GM18519 (cell line): ENCODE results near the gene NLGN3.

ENCODE experiments used
- ATAC-seq: cut with Tn5 transposase; IDR thresholded peaks from one replicate; pipeline ENCODE4 v1.9.1; 2021; ENCODE audit warnings: mild to moderate bottlenecking, moderate library complexity; ENCODE audit not compliant: unreplicated experiment, low FRiP score

Gene NLGN3

DNA sequence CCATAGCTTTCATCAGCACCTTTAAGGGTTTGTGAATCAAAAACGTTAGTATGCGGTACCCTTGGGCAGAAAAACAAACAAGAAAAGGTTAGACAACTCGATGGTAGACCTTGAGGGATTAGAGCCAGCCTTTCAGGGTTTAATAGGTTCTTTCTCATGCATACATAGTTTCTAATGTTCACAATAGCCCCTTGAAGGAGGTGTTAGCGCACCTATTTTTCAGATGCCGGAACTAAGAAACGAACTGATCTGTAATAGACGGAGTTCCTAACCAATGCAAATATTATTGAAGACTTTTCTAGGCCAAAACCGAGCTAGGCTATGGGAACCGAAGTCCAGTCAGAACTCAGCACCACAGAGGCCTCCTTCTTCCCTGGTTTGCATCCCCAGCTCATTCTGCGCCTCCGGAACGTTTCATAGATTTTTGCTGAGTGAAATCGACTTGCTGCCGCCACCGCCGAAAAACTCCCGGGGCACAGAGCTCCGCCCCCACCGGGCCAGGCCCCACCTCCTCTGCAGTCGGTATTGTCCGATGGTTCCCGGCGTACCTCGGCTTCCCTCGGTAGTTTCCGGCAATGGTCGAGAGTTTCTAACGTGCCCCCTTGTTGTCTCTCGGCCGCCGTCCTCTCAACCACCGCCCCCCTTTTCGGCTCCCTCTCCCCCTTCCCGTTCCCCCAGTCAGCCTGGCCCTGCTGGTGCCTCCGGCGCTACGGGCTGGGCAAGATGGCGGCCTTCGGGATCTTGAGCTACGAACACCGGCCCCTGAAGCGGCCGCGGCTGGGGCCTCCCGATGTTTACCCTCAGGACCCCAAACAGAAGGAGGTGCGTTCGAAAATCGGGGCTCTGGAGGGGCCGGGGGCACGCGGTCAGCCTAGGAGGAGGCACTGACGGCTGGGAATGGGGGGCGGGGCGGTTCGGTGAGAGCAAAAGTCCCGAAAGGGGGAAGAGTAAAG is 26.3 kb upstream of the NLGN3 start, which contains the start of gene MED12:
MED12 (plus strand) TSS at position 565 of the 953 bp plus-strand sequence; CDS start at position 724, 159 bp downstream.
- ATAC-seq = peak; percentile 88

DNA sequence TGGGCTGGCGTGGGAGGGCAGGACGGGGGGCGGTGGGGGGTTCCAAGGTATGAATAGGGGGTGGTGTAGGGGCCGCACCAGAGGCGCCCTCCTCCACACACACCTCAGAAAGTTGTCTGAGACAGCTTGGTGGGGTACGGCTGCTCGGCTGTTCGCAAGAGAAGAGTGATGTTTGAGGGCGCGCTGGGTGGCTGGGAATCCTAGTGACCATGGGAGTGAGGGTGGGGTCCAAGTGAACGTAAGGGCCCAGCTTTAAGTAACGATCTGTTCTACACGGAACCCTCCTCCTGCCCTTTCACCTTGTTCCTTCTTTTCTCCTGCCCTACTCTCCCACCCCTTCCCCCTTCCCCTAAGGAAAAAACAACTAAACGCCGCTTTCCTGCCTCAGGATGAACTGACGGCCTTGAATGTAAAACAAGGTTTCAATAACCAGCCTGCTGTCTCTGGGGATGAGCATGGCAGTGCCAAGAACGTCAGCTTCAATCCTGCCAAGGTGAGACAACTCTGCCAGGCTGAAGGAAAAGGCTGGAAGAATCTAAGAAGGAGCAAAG is 25.6 kb upstream of the NLGN3 start:
- ATAC-seq = no peak

DNA sequence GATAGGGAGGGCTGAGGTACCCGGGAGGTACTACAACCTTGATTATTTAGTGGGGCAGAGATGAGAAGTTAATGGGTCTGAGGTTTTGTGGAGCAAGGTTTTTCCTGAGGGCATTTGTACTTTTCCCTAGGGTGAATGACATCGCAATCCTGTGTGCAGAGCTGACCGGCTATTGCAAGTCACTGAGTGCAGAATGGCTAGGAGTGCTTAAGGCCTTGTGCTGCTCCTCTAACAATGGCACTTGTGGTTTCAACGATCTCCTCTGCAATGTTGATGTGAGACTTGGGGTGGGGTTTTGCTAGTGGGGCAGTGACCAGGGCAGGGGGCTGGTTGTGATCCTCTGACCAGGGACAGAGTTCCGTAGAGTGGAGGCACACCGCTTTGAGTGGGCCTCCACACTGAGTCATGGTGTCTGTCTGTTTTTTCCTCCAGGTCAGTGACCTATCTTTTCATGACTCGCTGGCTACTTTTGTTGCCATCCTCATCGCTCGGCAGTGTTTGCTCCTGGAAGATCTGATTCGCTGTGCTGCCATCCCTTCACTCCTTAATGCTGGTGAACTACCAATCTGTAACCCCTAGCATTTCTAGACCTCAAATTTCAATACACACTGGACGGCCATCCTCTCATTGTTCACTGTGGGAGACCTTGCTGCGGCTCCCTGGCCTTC is 16.3 kb upstream of the NLGN3 start:
- no peak for ATAC-seq

DNA sequence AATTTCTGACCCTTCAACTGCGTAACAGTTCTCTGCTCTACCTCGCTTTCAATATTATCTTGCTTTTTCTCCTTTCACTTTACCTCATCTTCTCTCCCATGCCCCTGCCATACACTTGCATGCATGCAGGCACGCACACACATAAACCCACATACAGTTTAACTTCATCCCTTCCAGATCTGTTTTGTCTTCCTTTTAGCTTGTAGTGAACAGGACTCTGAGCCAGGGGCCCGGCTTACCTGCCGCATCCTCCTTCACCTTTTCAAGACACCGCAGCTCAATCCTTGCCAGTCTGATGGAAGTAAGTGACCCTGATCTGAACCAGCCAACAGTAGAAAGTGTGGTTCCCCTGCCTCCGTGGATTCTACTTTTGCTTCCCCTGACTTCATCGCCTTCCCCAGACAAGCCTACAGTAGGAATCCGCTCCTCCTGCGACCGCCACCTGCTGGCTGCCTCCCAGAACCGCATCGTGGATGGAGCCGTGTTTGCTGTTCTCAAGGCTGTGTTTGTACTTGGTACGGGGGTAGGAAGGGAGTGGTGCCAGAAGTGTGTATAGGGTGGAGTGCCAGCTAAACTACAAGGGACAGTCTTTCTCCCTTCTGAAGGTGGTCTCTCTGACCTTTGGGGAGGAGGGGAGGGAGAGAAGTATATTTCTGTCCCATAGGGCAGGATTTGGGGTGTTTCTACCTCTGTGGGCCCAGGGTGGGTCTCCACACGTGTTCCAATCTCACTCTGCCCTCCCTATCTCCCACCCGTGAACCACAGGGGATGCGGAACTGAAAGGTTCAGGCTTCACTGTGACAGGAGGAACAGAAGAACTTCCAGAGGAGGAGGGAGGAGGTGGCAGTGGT is 15.5 kb upstream of the NLGN3 start:
- no peak for ATAC-seq

DNA sequence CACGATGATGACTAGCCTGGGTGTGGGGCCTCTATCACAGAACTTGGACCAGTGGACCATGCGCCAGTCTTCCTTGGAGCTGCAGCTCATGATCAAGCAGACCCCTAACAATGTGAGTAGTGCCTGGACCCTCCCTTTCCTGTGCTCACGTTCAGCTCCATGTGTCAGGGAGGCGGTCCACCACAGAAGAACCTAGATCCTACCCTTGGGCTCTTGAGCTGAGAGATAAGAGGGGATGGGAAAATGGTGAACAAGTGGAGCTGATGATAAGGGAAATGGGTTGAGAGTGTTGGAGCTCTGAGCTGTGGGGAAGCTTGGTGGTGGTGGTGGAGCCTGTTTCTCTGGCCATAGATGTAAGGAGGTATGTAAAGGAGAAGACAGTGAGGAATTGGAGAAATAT is 13.1 kb upstream of the NLGN3 start:
- no peak for ATAC-seq

DNA sequence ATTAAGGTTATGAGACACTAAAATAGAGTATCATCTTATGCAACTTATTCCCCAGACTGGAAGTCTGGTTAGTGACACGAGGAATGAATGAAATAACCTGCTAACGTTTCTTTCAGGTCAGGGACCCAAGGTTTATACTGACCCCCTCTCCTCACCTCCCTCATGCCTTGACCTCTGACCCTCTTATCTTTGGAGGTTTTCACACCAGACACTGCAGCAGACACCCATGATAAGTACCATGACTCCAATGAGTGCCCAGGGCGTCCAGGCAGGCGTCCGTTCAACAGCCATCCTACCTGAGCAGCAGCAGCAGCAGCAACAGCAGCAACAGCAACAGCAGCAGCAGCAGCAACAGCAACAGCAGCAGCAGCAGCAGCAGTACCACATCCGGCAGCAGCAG is 4.2 kb upstream of the NLGN3 start:
- no peak for ATAC-seq

DNA sequence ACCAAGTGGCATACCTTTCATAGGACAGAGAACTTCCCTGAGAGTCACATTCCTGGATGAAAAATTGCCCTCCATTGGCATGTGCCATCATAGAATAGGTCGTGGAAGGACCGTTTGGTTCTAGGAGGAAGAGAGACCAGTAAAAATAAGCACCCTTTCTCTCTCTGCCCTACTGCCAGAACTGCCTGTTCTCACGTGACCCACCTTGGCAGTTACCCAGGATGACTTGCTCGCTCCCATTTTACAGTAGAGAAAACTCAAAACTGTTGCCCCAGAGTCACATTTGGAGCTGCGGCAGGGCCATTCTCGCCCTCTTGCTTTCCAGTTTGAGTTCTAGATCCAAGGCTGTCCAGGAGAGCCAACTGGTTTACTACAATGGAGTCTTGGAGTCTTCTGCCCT is 1.1 kb upstream of the NLGN3 start:
- ATAC-seq = no peak

DNA sequence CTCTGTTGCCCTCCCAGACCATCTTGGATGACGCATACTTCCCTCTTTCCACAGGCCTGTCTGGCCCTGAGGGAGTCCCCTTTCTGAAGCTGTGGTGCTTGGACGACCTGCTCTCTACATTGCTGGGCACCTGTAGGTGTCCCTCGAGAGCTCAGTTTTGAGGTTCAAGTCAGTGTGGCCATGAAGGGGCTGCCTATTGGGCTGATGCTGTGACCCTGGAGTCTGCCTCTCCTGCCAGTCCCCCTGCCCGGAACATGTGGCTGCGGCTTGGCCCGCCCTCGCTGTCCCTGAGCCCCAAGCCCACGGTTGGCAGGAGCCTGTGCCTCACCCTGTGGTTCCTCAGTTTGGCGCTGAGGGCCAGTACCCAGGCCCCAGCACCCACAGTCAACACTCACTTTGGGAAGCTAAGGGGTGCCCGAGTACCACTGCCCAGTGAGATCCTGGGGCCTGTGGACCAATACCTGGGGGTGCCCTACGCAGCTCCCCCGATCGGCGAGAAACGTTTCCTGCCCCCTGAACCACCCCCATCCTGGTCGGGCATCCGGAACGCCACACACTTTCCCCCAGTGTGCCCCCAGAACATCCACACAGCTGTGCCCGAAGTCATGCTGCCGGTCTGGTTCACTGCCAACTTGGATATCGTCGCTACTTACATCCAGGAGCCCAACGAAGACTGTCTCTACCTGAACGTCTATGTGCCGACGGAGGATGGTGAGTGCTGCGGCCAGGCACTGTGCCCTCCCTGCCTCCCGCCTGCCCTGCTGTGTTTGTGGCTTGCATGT is 3.0 kb downstream of the NLGN3 start:
- no peak for ATAC-seq

DNA sequence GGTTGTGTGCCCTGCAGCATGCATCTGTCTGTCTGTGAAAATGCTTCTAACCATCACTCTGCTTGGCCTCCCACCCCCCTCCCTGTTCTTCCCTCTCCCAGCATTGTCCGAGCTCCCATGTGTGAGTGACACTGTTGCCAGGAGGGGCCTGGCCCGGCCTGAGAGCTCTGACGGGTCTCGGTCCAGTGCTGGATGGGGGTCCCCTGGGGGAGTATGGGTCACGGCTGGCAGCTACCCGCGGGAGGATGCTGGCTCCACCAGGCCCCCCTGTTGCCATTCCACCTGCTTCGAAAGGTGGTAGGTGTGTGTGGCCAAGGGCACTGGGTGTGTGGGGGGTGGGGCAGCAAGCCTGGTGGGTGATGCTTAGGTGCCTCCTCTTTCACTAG is 3.6 kb downstream of the NLGN3 start:
- ATAC-seq = no peak

DNA sequence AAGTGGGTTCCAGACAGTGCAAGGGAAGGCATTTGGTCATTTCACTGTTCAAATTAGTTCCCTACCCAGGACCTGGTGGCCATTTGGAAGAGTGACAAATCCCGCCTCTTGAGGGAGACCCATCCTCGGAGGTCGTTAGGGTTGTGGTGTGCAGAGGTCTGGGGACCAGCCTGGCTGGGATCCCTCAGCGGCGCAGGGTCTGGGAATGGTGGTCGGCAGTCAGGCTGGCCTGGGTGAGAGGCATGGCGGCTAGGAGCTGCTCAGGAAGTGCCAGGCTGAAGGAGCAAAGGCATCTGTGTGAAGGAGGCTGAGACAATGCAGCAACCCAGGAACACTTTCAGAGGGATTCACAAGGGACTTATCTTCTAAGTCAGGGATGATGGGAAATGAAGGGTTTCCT is 6.7 kb downstream of the NLGN3 start:
- ATAC-seq = no peak

DNA sequence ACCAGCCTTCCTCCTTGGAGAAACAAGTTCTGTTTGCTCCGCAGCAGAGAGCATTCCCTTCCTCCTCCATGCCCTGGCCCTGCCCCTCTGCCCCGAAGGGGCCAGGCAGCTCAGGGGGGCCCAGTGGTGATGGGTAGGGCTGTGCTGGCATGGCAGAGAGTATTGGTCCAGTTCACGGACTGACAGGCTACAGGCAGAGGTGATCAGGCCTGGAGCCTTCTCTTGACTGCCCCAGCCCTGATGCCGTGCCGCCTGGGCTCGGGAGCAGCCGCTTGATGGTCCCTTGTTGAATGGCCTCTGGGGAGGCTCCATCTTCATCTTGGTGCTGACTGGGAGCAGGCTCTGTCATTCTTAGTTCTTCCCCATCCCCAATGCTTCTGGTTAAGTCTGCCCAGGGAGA is 9.6 kb downstream of the NLGN3 start:
- ATAC-seq = no peak

DNA sequence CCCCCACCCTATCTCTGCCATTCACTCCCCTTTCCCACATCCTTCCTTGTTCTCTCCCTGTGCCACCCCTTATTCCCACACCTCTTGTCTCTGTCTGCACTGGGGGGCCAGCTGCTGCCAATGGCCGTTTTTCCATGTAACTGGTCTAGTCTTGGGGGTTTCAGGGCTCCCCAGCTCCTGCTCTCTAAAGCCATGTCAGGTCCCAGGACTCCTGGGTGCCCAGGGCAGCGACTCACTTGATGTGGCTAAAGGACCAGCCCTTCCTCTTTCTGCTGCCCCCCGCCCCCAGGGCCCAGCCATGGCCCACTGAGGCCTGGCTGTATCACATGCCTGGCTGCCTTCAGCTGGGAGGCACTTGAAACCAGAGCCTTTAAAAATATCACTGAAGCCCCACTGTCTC is 10.0 kb downstream of the NLGN3 start:
- ATAC-seq = no peak

DNA sequence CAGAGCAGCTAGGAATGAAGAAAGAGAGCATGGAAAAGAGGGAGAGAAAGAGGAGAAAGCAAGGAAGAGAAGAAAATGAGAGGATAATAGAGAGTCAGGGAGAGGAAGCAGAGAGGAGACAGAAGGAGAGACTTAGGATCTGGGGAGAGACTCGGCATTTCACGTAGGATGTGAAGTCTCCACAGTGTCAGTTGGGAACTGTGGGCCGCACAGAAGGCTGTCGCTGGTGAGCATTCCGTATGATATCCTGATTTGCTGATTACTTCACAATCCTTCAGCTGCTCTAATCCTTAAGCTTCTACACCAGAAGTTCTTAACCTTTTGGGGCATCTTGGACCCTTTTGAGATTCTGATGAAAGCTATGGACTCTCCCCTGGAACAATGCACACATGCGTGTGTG is 14.0 kb downstream of the NLGN3 start:
- no peak for ATAC-seq

DNA sequence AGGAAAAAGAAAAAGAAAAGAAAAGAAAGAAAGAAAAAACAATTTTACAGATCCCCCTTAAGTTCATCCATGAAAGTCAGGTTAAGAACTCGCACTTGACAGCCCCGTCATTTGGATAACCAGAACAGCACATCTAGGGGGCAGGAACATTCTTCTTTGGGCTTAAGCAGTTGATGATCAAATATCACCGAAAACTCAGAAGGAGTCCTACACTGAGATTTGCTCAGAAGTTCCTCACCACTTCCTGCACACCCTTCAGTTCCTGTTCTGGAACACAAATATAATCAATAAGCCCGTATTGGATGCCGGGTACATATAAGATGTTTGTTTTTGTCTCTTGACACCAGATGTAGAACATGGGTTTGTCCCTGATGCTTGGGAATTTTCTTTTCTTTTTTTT is 14.7 kb downstream of the NLGN3 start:
- ATAC-seq = no peak

DNA sequence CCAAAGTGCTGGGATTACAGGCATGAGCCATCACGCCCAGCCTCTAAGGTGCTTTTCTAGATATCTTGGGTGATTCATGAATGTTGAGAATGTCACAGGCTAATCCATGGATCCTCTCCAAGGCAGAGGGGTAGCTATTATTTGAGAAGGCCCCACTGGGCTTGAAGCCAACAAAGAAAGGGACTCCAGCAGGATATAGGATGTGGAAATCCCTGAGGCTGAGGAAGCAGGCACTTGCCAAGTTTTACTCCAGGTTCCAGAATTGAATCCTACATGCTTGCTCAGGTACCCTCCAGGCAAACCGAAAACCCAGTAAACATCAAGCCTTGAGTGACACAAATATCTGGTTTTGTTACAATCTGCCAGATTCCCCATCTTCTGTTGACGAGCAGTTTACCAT is 15.8 kb downstream of the NLGN3 start:
- no peak for ATAC-seq

DNA sequence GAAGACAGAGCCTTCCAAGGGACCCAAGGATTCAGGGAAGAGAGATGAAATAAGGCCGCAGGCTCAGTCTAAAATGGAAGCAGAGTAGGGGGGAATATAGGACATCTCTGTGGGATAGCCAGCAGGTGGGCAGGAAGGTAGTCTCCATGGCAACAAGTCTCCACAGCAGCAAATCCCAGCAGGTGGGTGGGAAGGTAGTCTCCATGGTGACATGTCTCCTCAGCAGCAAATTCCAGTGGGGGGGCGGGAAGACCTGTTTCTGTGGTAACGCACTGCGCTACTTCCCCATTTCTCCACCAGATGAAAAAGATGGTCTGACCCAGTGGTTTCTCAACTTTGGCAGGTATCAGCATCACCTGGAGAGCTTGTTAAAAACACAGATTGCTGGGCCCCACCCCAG is 18.3 kb downstream of the NLGN3 start:
- no peak for ATAC-seq

DNA sequence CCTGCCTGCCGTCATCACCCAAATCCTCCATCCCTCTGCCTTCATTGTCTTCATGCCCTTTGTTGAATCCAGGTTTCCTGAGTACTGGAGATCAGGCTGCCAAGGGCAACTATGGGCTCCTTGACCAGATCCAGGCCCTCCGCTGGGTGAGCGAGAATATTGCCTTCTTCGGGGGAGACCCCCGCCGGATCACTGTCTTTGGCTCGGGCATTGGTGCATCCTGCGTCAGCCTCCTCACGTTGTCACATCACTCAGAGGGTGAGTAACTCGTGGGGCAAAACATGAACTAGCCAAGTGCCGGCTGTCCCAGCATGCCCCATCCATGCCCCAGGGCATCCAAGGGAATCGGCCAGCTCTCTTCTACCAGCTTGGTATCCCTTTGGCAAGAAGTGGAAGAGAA is 19.4 kb downstream of the NLGN3 start:
- ATAC-seq = no peak

DNA sequence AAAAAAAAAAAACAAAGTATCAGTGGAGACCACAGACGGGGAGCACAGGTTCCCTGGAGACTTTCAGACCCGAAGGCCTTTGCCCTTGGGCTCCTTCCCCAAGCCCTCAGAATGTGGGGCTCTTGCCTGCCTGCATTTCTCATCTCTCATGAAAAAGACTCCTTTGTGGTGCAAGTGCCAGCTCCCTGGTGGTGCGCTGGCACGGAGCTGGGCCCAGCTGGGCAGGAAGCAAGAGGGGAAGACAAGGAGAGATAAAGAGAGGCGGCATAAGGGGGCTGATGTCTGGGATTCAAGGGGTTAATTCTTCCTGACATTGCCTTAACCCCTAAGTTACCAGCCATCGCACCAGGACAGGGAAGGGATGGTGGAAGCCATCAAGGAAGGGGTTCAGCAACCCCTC is 21.8 kb downstream of the NLGN3 start:
- no peak for ATAC-seq

DNA sequence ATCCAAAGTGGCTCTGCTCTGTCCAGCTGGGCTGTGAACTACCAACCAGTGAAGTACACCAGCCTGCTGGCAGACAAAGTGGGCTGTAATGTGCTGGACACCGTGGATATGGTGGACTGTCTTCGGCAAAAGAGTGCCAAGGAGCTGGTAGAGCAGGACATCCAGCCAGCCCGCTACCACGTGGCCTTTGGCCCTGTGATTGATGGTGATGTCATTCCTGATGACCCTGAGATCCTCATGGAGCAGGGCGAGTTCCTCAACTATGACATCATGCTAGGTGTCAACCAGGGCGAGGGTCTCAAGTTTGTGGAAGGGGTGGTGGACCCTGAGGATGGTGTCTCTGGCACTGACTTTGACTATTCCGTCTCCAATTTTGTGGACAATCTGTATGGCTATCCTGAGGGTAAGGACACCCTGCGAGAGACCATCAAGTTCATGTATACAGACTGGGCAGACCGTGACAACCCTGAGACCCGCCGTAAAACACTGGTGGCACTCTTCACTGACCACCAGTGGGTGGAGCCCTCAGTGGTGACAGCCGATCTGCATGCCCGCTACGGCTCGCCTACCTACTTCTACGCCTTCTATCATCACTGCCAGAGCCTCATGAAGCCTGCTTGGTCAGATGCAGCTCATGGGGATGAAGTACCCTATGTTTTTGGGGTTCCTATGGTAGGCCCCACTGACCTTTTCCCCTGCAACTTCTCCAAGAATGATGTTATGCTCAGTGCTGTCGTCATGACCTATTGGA is 22.6 kb downstream of the NLGN3 start:
- no peak for ATAC-seq
